Smooth muscle cell (in vitro differentiated cells): ENCODE results near the gene NDFIP2. TPM values are rescaled to one million over a fixed set of nuclear protein-coding genes. Genes with fewer than 3 reads are reported as not detected.
A peak's percentile ranks its signal among the peaks of the same experiment; 100 is the strongest.

Experiments
- DNase-seq: peaks from one replicate; lab custom pipeline; 2025; ENCODE audit not compliant: unreplicated experiment; lab: John Stamatoyannopoulos, UW
- H2AFZ ChIP-seq: fragments of 200-600 bp; sonication (generic); 2 replicates; pipeline ENCODE4 v1.6.0; 2016; ENCODE audit warnings: antibody characterized with exemption, low read depth, mild to moderate bottlenecking
- H3F3A ChIP-seq: fragments of 200-600 bp; sonication (generic); 2 replicates; pipeline ENCODE4 v1.6.0; 2017; ENCODE audit warnings: antibody characterized with exemption, low read depth
- H3K27ac ChIP-seq: fragments of 200-600 bp; sonication (generic); 2 replicates; pipeline ENCODE4 v1.5.1; 2016; ENCODE audit warnings: low read depth, mild to moderate bottlenecking
- H3K27me3 ChIP-seq: fragments of 200-600 bp; sonication (generic); 2 replicates; pipeline ENCODE4 v1.6.1; 2016; ENCODE audit warnings: low read depth, mild to moderate bottlenecking
- H3K36me3 ChIP-seq: fragments of 200-600 bp; sonication (generic); 2 replicates; pipeline ENCODE4 v1.5.1; 2016; ENCODE audit warnings: low read depth
- H3K4me1 ChIP-seq: fragments of 200-600 bp; sonication (generic); 2 replicates; pipeline ENCODE4 v1.5.1; 2016; ENCODE audit warnings: low read depth
- H3K4me2 ChIP-seq: fragments of 200-600 bp; sonication (generic); 2 replicates; pipeline ENCODE4 v1.6.0; 2016; ENCODE audit warnings: mild to moderate bottlenecking
- H3K4me3 ChIP-seq: fragments of 200-600 bp; sonication (generic); 2 replicates; pipeline ENCODE4 v1.5.1; 2016; ENCODE audit warnings: mild to moderate bottlenecking
- H3K79me2 ChIP-seq: fragments of 200-600 bp; sonication (generic); 2 replicates; pipeline ENCODE4 v1.6.0; 2016; ENCODE audit warnings: low read depth, mild to moderate bottlenecking
- H3K9ac ChIP-seq: fragments of 200-600 bp; sonication (generic); 2 replicates; pipeline ENCODE4 v1.6.0; 2016; ENCODE audit warnings: low read depth
- H3K9me3 ChIP-seq: fragments of 200-600 bp; sonication (generic); replicated peaks from 2 replicates; pipeline ENCODE4 v1.5.1; 2016; ENCODE audit warnings: low read depth
- H4K20me1 ChIP-seq: fragments of 200-600 bp; sonication (generic); 2 replicates; pipeline ENCODE4 v1.6.0; 2016; ENCODE audit warnings: low read depth
- CTCF ChIP-seq: fragments of 200-600 bp; sonication (generic); IDR thresholded peaks from 2 replicates; pipeline ENCODE4 v1.5.1; 2017; ENCODE audit warnings: borderline replicate concordance, mild to moderate bottlenecking, antibody characterized with exemption; ENCODE audit not compliant: insufficient read depth, poor library complexity, severe bottlenecking
- WGBS: methylation state at CpG from one replicate; pipeline ENCODE4 v1.1.7; 2016; ENCODE audit warnings: low lambda C conversion rate; 5-methylcytosine and 5-hydroxymethylcytosine counted together
- polyA plus RNA-seq: library from polyadenylated mRNA; unstranded; fragments of >200 nt; fragmentation: Nextera tagmentation; extraction: Ambion mirVana; gene quantifications from 2 replicates; pipeline ENCODE4 v1.2.1, GENCODE V29; 2016
- total RNA-seq: library from RNA; depleted of rRNA; stranded (reverse); fragments of >200 nt; gene quantifications from 2 replicates; pipeline ENCODE4 v1.2.3, GENCODE V29; 2014

The NDFIP2 gene
- total and polyA plus RNA-seq, 2 experiments from 2014 or later = 34.0 to 75.6 TPM

DNA sequence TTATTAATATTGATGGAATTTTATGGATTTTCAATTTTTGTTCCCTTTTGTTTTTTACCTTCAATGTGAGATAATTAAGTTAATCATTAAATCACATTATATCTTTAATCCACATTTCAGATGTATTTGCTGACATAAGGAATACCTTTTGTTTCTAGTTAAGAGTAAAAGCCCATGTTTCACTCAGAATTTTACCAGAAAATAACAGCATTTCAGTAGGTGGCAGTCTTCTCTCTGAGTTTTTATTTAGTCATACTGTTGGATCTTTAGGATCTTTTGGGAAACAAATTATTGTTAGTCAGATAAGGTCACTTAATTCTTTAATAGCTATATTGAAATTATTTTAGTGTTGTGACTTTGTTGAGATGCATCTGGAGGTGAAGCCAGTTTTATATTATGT is 67.9 kb downstream of the NDFIP2 start:
- TF ChIP-seq CTCF = peak; percentile 40
- no peak for DNase-seq

GRCh38 chr13:79549355-79550106 is 68.6 kb downstream of the NDFIP2 start:
- no peak overlapping the region for H3K4me3 ChIP-seq
- H3K9ac ChIP-seq = peak overlapping the region; percentile 9
- no peaks in the 10 kb centered on the region for H3K27me3 ChIP-seq
- no peak overlapping the region for H3K27ac ChIP-seq
- no peaks in the 10 kb centered on the region for H3F3A ChIP-seq
- H3K79me2 ChIP-seq = no peaks in the 10 kb centered on the region
- 50% methylated on average over 2 of the region's 2 CpGs for WGBS
- peak overlapping the region; percentile 58 for H3K4me2 ChIP-seq
- peaks cover 8% of the 10 kb centered on the region for H3K4me1 ChIP-seq
- no peak overlapping the region for H2AFZ ChIP-seq
- no peaks in the 10 kb centered on the region for H3K36me3 ChIP-seq
- TF ChIP-seq CTCF = no peak
- H3K9me3 ChIP-seq = no peaks in the 10 kb centered on the region
- peaks cover 4% of the 10 kb centered on the region for H4K20me1 ChIP-seq
- DNase-seq = no peak

More for the DNA sequence above, 67.9 kb downstream of the NDFIP2 start:
- H3K9me3 ChIP-seq = no peaks in the 10 kb centered on the region
- H3K27me3 ChIP-seq = no peaks in the 10 kb centered on the region
- no peaks in the 10 kb centered on the region for H3K36me3 ChIP-seq
- H3K4me3 ChIP-seq = no peak overlapping the region
- H2AFZ ChIP-seq = no peak overlapping the region
- peak overlapping the region; percentile 58 for H3K4me2 ChIP-seq
- peaks cover 8% of the 10 kb centered on the region for H3K4me1 ChIP-seq
- no peaks in the 10 kb centered on the region for H3F3A ChIP-seq
- no peak overlapping the region for H3K27ac ChIP-seq
- no peak overlapping the region for H3K9ac ChIP-seq
- H4K20me1 ChIP-seq = peaks cover 4% of the 10 kb centered on the region
- no peaks in the 10 kb centered on the region for H3K79me2 ChIP-seq

GRCh38 chr13:79557666-79558065 is 76.7 kb downstream of the NDFIP2 start:
- TF ChIP-seq CTCF = no peak
- WGBS = 88% methylated on average over 2 of the region's 2 CpGs
- H3K4me2 ChIP-seq = no peak overlapping the region
- H3K4me3 ChIP-seq = no peak overlapping the region
- DNase-seq = no peak
- H3K27ac ChIP-seq = no peak overlapping the region
- H3K36me3 ChIP-seq = no peaks in the 10 kb centered on the region
- H3K9ac ChIP-seq = no peak overlapping the region
- H3K27me3 ChIP-seq = no peaks in the 10 kb centered on the region
- H3F3A ChIP-seq = no peaks in the 10 kb centered on the region
- no peaks in the 10 kb centered on the region for H3K79me2 ChIP-seq
- H3K9me3 ChIP-seq = no peaks in the 10 kb centered on the region
- no peak overlapping the region for H2AFZ ChIP-seq
- H3K4me1 ChIP-seq = no peaks in the 10 kb centered on the region
- H4K20me1 ChIP-seq = no peaks in the 10 kb centered on the region

GRCh38 chr13:79560954-79561353 is 80.0 kb downstream of the NDFIP2 start:
- DNase-seq = no peak
- H3K4me2 ChIP-seq = no peak overlapping the region

More at GRCh38 chr13:79560954-79561353, 80.0 kb downstream of the NDFIP2 start:
- 96% methylated on average over 2 of the region's 2 CpGs for WGBS
- Histone ChIP-seq H3K4me3 (no peak overlapping the region), H3K9me3 (peaks cover 8% of the 10 kb centered on the region), H2AFZ (no peak overlapping the region), H3K36me3 (no peaks in the 10 kb centered on the region), H3K79me2 (no peaks in the 10 kb centered on the region), H3K4me1 (no peaks in the 10 kb centered on the region), H3K27me3 (no peaks in the 10 kb centered on the region), H4K20me1 (no peaks in the 10 kb centered on the region), H3K9ac (no peak overlapping the region), H3K27ac (no peak overlapping the region), H3F3A (no peaks in the 10 kb centered on the region)
- no peak for TF ChIP-seq CTCF
